PC-3 (cell line): Measurements from ENCODE around the gene RUVBL2. TPM values are rescaled to one million over a fixed set of nuclear protein-coding genes. Genes with fewer than 3 reads are reported as not detected.

Experiments used
- ATAC-seq: fragments of 200-7000 bp; cut with Tn5 transposase; 2 replicates; pipeline ENCODE4 v1.9.1; 2020; ENCODE audit warnings: mild to moderate bottlenecking, moderate library complexity
- BruUV-seq: library from RNA; stranded (reverse); fragments of 400-500 nt; replicated peaks from 2 replicates; lab custom pipeline; 2021; lab: Mats Ljungman, UMichigan
- CTCF ChIA-PET: fragments of 300-600 bp; sonication (Branson Sonifier 250); formaldehyde crosslinking; loops from one replicate; lab custom pipeline; 2022; ENCODE audit warnings: antibody characterized with exemption; lab: Charles Lee
- POLR2A ChIA-PET: fragments of 300-600 bp; sonication (Branson Sonifier 250); formaldehyde crosslinking; loops from one replicate; lab custom pipeline; 2022; ENCODE audit warnings: antibody characterized with exemption; ENCODE audit not compliant: unreplicated experiment; lab: Charles Lee
- DNase-seq: peaks from one replicate; pipeline ENCODE4 v3.0.0-alpha.2; 2015
- H2AFZ ChIP-seq: fragments of 300-600 bp; sonication (generic); 2 replicates; pipeline ENCODE4 v1.6.0; 2016; ENCODE audit warnings: antibody characterized with exemption, low read length
- H3F3A ChIP-seq: fragments of 300-600 bp; sonication (generic); one replicate; pipeline ENCODE4 v1.6.0; 2017; ENCODE audit warnings: antibody characterized with exemption, low read length, control low read depth, mild to moderate bottlenecking; ENCODE audit not compliant: unreplicated experiment
- H3K27ac ChIP-seq: fragments of 300-600 bp; sonication (generic); 2 replicates; pipeline ENCODE4 v1.5.1; 2016; ENCODE audit warnings: mild to moderate bottlenecking, low read length
- H3K27me3 ChIP-seq: fragments of 300-600 bp; sonication (generic); 2 replicates; pipeline ENCODE4 v1.6.1; 2016; ENCODE audit warnings: low read length, mixed read lengths
- H3K36me3 ChIP-seq: fragments of 300-600 bp; sonication (generic); 2 replicates; pipeline ENCODE4 v1.6.1; 2016; ENCODE audit warnings: low read depth, mixed run types, low read length, mixed read lengths
- H3K4me1 ChIP-seq: fragments of 300-600 bp; sonication (generic); 2 replicates; pipeline ENCODE4 v1.5.1; 2016; ENCODE audit warnings: low read length; ENCODE audit not compliant: insufficient read depth
- H3K4me2 ChIP-seq: fragments of 300-600 bp; sonication (generic); 2 replicates; pipeline ENCODE4 v1.6.0; 2016; ENCODE audit warnings: low read length
- H3K4me3 ChIP-seq: fragments of 300-600 bp; sonication (generic); 2 replicates; pipeline ENCODE4 v1.5.1; 2016; ENCODE audit warnings: mild to moderate bottlenecking, low read length, mixed read lengths
- H3K79me2 ChIP-seq: fragments of 300-600 bp; sonication (generic); 2 replicates; pipeline ENCODE4 v1.6.1; 2017; ENCODE audit warnings: low read length, mixed read lengths
- H3K9ac ChIP-seq: fragments of 300-600 bp; sonication (generic); 2 replicates; pipeline ENCODE4 v1.6.0; 2016; ENCODE audit warnings: mild to moderate bottlenecking, low read length
- H3K9me2 ChIP-seq: fragments of 300-600 bp; sonication (generic); replicated peaks from 2 replicates; pipeline ENCODE4 v1.6.1; 2016; ENCODE audit warnings: mixed run types, low read length, mixed read lengths
- H3K9me3 ChIP-seq: fragments of 300-600 bp; sonication (generic); 2 replicates; pipeline ENCODE4 v1.6.1; 2016; ENCODE audit warnings: low read length, mixed read lengths
- H4K20me1 ChIP-seq: fragments of 300-600 bp; sonication (generic); 2 replicates; pipeline ENCODE4 v1.6.1; 2016; ENCODE audit warnings: low read length, mixed read lengths
- CTCF ChIP-seq: fragments of 300-600 bp; sonication (generic); conservative IDR thresholded peaks from 2 replicates; pipeline ENCODE4 v1.5.1; 2017; ENCODE audit warnings: antibody characterized with exemption, low read depth, mild to moderate bottlenecking, low read length
- EZH2 ChIP-seq: fragments of 300-600 bp; sonication (generic); IDR thresholded peaks from one replicate; pipeline ENCODE4 v1.6.1; 2017; ENCODE audit warnings: antibody characterized with exemption, mild to moderate bottlenecking, low read length; ENCODE audit not compliant: unreplicated experiment
- EZH2phosphoT487 ChIP-seq: fragments of 300-600 bp; sonication (generic); IDR thresholded peaks from 2 replicates; pipeline ENCODE4 v1.6.1; 2018; ENCODE audit warnings: mild to moderate bottlenecking, antibody characterized with exemption, low read length, borderline replicate concordance
- intact Hi-C: fragments of 100-400 bp; cut with micrococcal nuclease; formaldehyde crosslinking; loops from 2 replicates; pipeline ENCODE4 v1.9.0; 2023
- total RNA-seq: library from RNA; depleted of rRNA; stranded (reverse); fragments of >200 nt; gene quantifications from 2 replicates; pipeline ENCODE4 v1.2.3, GENCODE V29; 2014

RUVBL2 gene
- total RNA-seq, 1 experiment from 2014 or later, result 291 TPM

GRCh38 chr19:49019242-49019932, 25.7 kb downstream of the RUVBL2 start:
- Histone ChIP-seq H3F3A (no peaks in the 10 kb centered on the region), H3K9ac (no peak overlapping the region), H3K27me3 (no peaks in the 10 kb centered on the region), H3K27ac (no peak overlapping the region), H3K79me2 (no peaks in the 10 kb centered on the region), H3K4me1 (peaks cover 10% of the 10 kb centered on the region; the same call in 1 of the 2 replicates), H3K9me3 (no peaks in the 10 kb centered on the region), H2AFZ (peak overlapping the region; percentile 30; the same call in 1 of the 2 replicates), H4K20me1 (no peaks in the 10 kb centered on the region), H3K4me2 (peak overlapping the region; percentile 77), H3K36me3 (no peaks in the 10 kb centered on the region), H3K9me2 (no peaks in the 10 kb centered on the region), H3K4me3 (peak overlapping the region; percentile 60)
- CTCF ChIA-PET, result no interaction called here
- DNase-seq (peak; percentile 55), ATAC-seq (peak; percentile 49)
- no TSS peak for BruUV-seq
- POLR2A ChIA-PET, result interaction anchor here (0.5 kb wide), 1 partner anchor 10 kb away, joined by 3 read pairs; no protein-coding TSS in a partner anchor
- intact Hi-C loops, result no loop called here
- TF ChIP-seq CTCF, result peak; percentile 30; the same call in 1 of the 2 replicates
- TF ChIP-seq EZH2phosphoT487, result no peak
- TF ChIP-seq EZH2, result no peak

- H3F3A ChIP-seq, result no peaks in the 10 kb centered on the region
- no peak overlapping the region for H3K4me2 ChIP-seq
- BruUV-seq, result no TSS peak
- H2AFZ ChIP-seq, result no peak overlapping the region
- TF ChIP-seq EZH2 (no peak), EZH2phosphoT487 (no peak), CTCF (no peak)
- no peaks in the 10 kb centered on the region for H3K9me2 ChIP-seq
- H3K4me1 ChIP-seq, result peaks cover 10% of the 10 kb centered on the region; the same call in 1 of the 2 replicates
- H3K27me3 ChIP-seq, result no peaks in the 10 kb centered on the region
- no peak for DNase-seq
- H3K9me3 ChIP-seq, result no peaks in the 10 kb centered on the region
- no peaks in the 10 kb centered on the region for H4K20me1 ChIP-seq
- no peak overlapping the region for H3K27ac ChIP-seq
- ChIA-PET POLR2A (no interaction called here), CTCF (no interaction called here)
- intact Hi-C loops, result no loop called here
- H3K4me3 ChIP-seq, result no peak overlapping the region
- no peaks in the 10 kb centered on the region for H3K36me3 ChIP-seq
- no peak overlapping the region for H3K9ac ChIP-seq
- no peak for ATAC-seq
- H3K79me2 ChIP-seq, result no peaks in the 10 kb centered on the region
Measured at GRCh38 chr19:49020342-49020741, 26.7 kb downstream of the RUVBL2 start.
